OCI-LY1 (cell line): ENCODE data around the gene ADRB1.

Experiments
- H2AFZ ChIP-seq: fragments of 200-600 bp; sonication (generic), shearing (Covaris generic); 2 replicates; pipeline ENCODE4 v1.6.0; 2014; ENCODE audit warnings: antibody characterized with exemption, mild to moderate bottlenecking, low read length
- H3F3A ChIP-seq: fragments of 200-600 bp; sonication (generic), shearing (Covaris generic); 2 replicates; pipeline ENCODE4 v1.6.0; 2014; ENCODE audit warnings: mild to moderate bottlenecking, antibody characterized with exemption, low read length, moderate library complexity; ENCODE audit not compliant: insufficient read depth
- H3K27ac ChIP-seq: fragments of 200-600 bp; sonication (generic); 2 replicates; pipeline ENCODE4 v1.5.1; 2014; ENCODE audit warnings: low read length, mixed run types, mild to moderate bottlenecking, low read depth; ENCODE audit not compliant: poor library complexity, severe bottlenecking
- H3K27me3 ChIP-seq: fragments of 200-600 bp; sonication (generic); 2 replicates; pipeline ENCODE4 v1.6.0; 2014; ENCODE audit warnings: antibody characterized with exemption, mild to moderate bottlenecking, low read length, moderate library complexity; ENCODE audit not compliant: insufficient read depth
- H3K36me3 ChIP-seq: fragments of 200-600 bp; sonication (generic); 2 replicates; pipeline ENCODE4 v1.6.1; 2014; ENCODE audit warnings: mild to moderate bottlenecking, antibody characterized with exemption, low read length, moderate library complexity, mixed read lengths; ENCODE audit not compliant: insufficient read depth
- H3K4me1 ChIP-seq: fragments of 200-600 bp; sonication (generic); 2 replicates; pipeline ENCODE4 v1.5.1; 2014; ENCODE audit warnings: mild to moderate bottlenecking, low read length, moderate library complexity; ENCODE audit not compliant: insufficient read depth, severe bottlenecking
- H3K4me2 ChIP-seq: fragments of 200-600 bp; sonication (generic), shearing (Covaris generic); 2 replicates; pipeline ENCODE4 v1.6.1; 2014; ENCODE audit warnings: low read length
- H3K4me3 ChIP-seq: fragments of 200-600 bp; sonication (generic); 2 replicates; pipeline ENCODE4 v1.5.1; 2014; ENCODE audit warnings: low read length, low read depth, mild to moderate bottlenecking, mixed read lengths; ENCODE audit not compliant: poor library complexity, severe bottlenecking
- H3K79me2 ChIP-seq: fragments of 200-600 bp; shearing (Covaris generic); 2 replicates; pipeline ENCODE4 v1.6.1; 2016; ENCODE audit warnings: mixed run types, low read length, mixed read lengths; ENCODE audit not compliant: insufficient read depth
- H3K9ac ChIP-seq: fragments of 200-600 bp; sonication (generic), shearing (Covaris generic); 2 replicates; pipeline ENCODE4 v1.6.1; 2014; ENCODE audit warnings: mild to moderate bottlenecking, low read length, mixed read lengths
- H3K9me2 ChIP-seq: fragments of 200-600 bp; sonication (generic), shearing (Covaris generic); 2 replicates; pipeline ENCODE4 v1.6.1; 2014; ENCODE audit warnings: low read depth, mild to moderate bottlenecking, low read length, mixed read lengths
- H3K9me3 ChIP-seq: fragments of 200-600 bp; shearing (Covaris generic); 2 replicates; pipeline ENCODE4 v1.6.1; 2014; ENCODE audit warnings: low read length, mixed read lengths
- H4K20me1 ChIP-seq: fragments of 200-600 bp; sonication (generic), shearing (Covaris generic); 2 replicates; pipeline ENCODE4 v1.6.0; 2016; ENCODE audit warnings: mild to moderate bottlenecking, low read length; ENCODE audit not compliant: insufficient read depth
- EZH2 ChIP-seq: fragments of 200-600 bp; sonication (generic), shearing (Covaris generic); IDR thresholded peaks from 2 replicates; pipeline ENCODE4 v1.8.0; 2017; ENCODE audit warnings: borderline replicate concordance, mixed run types, mild to moderate bottlenecking, antibody characterized with exemption, low read length, moderate library complexity, mixed read lengths
- TF ChIP-seq, protein P1 (sequence below): fragments of 200-600 bp; sonication (generic), shearing (Covaris generic); IDR thresholded peaks from 2 replicates; pipeline ENCODE4 v1.5.1; 2017; ENCODE audit warnings: mild to moderate bottlenecking, antibody characterized with exemption, low read length, moderate library complexity, mixed read lengths

ADRB1 gene

DNA sequence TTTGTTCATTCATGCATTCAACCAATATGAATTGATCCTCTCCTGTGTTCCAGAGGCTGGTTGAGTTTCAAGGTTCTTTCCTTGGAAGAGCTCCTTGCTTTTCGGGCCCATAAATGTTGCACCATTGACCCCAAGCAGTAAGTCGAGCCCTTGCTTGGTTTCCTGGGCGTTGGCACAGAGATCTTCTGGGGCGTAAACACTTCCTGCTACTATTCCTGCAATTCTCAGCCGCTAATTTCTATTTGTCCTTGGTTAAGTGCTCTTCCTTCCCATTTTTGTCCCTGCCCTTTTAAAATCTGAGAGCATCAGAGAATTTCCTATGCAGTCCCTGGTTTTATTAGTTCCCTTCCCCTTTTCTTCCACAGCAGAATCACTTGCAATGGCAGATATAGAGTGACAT is 44.1 kb upstream of the ADRB1 start:
- Histone ChIP-seq H3K9me2 (no peaks in the 10 kb centered on the region), H3K4me3 (no peak overlapping the region), H3K9ac (no peak overlapping the region), H3K4me1 (no peaks in the 10 kb centered on the region), H3K27me3 (no peaks in the 10 kb centered on the region), H3K79me2 (no peaks in the 10 kb centered on the region), H4K20me1 (no peaks in the 10 kb centered on the region), H3K4me2 (no peak overlapping the region), H3F3A (no peaks in the 10 kb centered on the region), H3K27ac (no peak overlapping the region), H3K9me3 (no peaks in the 10 kb centered on the region), H2AFZ (no peak overlapping the region), H3K36me3 (no peaks in the 10 kb centered on the region)
- TF ChIP-seq, protein P1, sequence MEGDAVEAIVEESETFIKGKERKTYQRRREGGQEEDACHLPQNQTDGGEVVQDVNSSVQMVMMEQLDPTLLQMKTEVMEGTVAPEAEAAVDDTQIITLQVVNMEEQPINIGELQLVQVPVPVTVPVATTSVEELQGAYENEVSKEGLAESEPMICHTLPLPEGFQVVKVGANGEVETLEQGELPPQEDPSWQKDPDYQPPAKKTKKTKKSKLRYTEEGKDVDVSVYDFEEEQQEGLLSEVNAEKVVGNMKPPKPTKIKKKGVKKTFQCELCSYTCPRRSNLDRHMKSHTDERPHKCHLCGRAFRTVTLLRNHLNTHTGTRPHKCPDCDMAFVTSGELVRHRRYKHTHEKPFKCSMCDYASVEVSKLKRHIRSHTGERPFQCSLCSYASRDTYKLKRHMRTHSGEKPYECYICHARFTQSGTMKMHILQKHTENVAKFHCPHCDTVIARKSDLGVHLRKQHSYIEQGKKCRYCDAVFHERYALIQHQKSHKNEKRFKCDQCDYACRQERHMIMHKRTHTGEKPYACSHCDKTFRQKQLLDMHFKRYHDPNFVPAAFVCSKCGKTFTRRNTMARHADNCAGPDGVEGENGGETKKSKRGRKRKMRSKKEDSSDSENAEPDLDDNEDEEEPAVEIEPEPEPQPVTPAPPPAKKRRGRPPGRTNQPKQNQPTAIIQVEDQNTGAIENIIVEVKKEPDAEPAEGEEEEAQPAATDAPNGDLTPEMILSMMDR, result no peak
- no peak for TF ChIP-seq EZH2

DNA sequence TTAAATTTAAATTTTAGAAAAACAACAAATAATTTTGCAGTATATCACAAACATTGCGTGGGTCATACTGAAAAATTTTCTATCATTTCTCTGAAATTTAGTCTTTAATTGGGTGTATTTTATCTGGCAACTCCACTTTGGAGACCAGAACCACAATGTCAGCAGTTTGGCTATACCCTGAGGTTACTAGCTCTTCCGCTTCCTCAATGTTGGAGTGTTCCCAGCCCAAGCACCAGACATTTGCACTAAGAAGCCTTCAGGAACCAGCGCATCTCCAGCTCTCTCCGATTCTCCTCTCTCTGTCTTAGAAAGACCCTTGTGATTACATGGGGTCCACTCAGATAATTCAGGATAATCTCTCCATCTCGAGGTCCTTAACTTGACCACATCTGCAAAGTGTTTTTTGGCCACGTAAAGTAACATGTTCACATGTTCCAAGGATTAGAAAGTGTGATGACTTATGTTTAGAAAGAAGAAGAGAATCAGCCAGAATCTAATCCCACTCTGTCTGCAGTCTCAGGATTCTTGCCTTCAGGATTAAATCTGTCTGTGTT is 43.1 kb upstream of the ADRB1 start:
- no peaks in the 10 kb centered on the region for H3F3A ChIP-seq
- no peak overlapping the region for H3K9ac ChIP-seq
- no peaks in the 10 kb centered on the region for H3K9me2 ChIP-seq
- H3K9me3 ChIP-seq, result no peaks in the 10 kb centered on the region
- H3K27me3 ChIP-seq, result no peaks in the 10 kb centered on the region
- no peak for TF ChIP-seq EZH2
- TF ChIP-seq, protein P1, result no peak
- H3K27ac ChIP-seq, result no peak overlapping the region
- H4K20me1 ChIP-seq, result no peaks in the 10 kb centered on the region
- H3K4me2 ChIP-seq, result no peak overlapping the region
- no peaks in the 10 kb centered on the region for H3K36me3 ChIP-seq
- no peaks in the 10 kb centered on the region for H3K4me1 ChIP-seq
- no peak overlapping the region for H2AFZ ChIP-seq
- no peaks in the 10 kb centered on the region for H3K79me2 ChIP-seq
- H3K4me3 ChIP-seq, result no peak overlapping the region

DNA sequence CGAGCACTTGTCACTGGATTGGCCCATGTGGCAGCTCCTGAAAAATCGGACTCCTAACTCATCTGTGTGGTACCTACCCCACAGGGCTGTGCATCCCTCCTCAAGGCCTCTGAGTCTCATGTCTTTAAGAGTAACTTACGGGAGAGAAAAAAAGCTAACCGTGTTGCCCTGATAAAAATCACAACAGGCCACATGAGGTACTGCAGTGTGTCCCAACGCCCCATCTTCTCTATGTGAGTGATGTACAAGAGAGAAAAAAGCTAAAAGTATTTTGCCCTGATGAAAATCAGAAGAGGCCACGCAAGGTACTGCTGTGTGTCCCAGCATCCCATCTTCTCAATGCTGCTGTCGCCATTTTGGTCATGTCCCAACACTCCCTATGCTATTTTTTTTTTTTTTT is 41.2 kb upstream of the ADRB1 start:
- Histone ChIP-seq H2AFZ (no peak overlapping the region), H3K4me1 (no peaks in the 10 kb centered on the region)

More for the DNA sequence above, 41.2 kb upstream of the ADRB1 start:
- Histone ChIP-seq H3K9ac (no peak overlapping the region), H3F3A (no peaks in the 10 kb centered on the region), H3K4me3 (no peak overlapping the region), H3K27ac (no peak overlapping the region), H3K79me2 (no peaks in the 10 kb centered on the region), H3K9me3 (no peaks in the 10 kb centered on the region), H3K27me3 (no peaks in the 10 kb centered on the region), H3K36me3 (no peaks in the 10 kb centered on the region), H3K4me2 (no peak overlapping the region), H3K9me2 (no peaks in the 10 kb centered on the region), H4K20me1 (no peaks in the 10 kb centered on the region)
- no peak for TF ChIP-seq EZH2
- TF ChIP-seq, protein P1, result no peak
